NCI-H146 (cell line): ENCODE results near the gene USHBP1.

Source experiments
- DNase-seq: peaks from one replicate; lab custom pipeline; 2025; lab: John Stamatoyannopoulos, UW

The USHBP1 gene, protein sequence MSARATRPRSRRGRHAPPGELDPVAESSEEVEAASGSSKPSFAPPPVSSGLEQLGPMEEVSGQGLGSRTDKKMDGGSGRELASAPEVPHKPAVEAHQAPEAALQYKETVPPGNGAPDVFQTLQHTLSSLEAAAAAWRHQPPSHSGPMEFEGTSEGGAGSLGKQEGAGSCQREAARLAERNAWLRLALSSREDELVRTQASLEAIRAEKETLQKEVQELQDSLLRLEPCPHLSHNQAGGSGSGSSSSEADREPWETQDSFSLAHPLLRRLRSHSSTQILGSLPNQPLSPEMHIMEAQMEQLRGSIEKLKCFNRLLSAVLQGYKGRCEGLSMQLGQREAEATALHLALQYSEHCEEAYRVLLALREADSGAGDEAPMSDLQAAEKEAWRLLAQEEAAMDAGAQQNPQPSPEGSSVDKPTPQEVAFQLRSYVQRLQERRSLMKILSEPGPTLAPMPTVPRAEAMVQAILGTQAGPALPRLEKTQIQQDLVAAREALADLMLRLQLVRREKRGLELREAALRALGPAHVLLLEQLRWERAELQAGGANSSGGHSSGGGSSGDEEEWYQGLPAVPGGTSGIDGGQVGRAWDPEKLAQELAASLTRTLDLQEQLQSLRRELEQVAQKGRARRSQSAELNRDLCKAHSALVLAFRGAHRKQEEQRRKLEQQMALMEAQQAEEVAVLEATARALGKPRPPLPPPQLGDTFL

DNA sequence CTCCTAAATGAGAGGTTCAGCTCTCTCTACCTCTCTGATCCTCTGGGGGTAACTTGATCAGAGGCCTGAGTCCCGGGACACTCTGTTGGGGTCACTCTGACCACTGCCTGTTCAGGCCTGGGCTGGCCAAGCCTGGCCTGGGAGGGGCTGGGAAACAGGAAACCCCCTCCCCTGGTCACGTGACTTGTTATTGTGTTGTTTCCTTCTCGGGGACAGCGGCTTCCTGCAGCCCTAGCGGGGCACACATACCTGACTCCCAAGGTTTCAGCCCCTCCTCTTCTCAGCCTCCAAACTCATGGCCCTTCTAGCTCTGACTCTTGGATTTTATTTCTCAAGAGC lies at the start of gene USHBP1:
Gene USHBP1 (minus strand): TSS at position 105 of the 339 bp plus-strand sequence. CDS start 446 bp downstream, outside the sequence.
- DNase-seq: no peak

- no peak for DNase-seq
These were observed 49.6 kb upstream of the USHBP1 start for GRCh38 chr19:17314007-17314593.

DNA sequence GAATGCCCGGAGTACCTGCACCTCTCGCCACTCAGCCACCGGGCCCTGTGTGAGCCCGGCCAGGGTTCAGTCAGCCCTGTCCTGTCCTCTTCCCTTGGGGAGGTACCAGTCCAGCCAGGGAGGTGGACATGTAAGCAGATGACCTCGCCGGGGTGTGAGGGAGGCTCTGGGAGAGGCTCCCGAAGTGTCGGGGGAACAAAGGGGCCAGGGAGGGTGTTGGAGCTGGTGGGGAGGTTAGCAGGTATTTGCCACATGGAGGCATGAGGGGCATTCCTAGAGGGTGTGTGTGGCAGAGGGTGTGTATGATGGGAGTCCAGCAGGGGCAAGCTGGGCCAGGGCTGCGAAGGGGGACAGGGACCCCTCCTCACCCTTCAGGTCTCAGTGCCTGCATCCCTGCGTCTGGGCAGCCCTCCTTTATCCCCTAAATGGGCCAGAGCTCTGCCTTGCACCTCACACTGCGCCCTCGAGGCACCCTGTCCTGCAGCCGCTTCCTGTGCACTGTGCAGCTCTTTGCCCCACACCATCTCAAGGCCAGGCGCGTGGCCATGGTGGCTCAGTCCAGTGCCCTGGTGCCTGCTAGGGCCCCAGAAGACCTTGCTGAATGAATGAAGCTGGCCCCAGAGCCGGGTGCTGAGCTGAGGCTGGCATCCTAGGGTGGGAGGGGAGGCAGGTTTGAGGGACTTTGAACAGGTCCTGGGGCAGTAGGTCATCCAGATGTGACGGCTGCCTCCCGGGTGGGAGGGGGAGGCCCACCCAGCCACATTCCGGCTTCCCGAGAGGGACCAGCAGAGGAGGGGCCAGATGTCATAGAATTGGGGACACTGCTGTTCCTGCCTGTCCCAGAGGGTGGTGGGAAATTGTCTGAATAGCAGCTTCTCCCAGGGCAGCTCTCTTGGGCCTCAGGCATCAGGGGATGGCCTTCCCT lies 47.9 kb upstream of the USHBP1 start:
- DNase-seq: no peak

- DNase-seq: no peak
These were observed 47.1 kb upstream of the USHBP1 start for GRCh38 chr19:17311455-17312188.

DNA sequence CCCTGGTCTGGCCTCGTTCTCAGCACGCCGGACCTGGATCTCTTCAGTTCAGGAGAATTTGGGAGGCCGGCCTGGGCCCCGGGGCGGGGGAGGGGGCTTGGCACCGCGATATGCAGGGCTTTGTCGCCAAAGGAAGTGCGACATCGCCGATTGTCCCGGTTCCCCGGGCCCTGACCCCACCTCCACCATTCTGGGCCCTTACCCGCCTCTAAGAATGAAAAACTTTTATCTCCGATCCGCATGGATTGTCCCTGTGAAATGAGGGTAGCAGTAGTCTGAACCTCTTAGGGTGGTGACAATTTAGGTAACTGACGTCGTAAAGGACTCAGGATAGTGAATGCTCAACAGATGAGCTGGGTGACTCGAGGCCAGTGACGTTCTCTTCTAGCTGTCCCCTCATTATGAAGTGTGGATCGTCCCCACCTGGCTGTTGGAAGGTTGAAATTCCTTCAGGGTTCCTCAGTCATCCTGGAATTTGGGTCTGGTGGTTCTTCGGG lies 45.5 kb upstream of the USHBP1 start:
- DNase-seq: no peak

DNA sequence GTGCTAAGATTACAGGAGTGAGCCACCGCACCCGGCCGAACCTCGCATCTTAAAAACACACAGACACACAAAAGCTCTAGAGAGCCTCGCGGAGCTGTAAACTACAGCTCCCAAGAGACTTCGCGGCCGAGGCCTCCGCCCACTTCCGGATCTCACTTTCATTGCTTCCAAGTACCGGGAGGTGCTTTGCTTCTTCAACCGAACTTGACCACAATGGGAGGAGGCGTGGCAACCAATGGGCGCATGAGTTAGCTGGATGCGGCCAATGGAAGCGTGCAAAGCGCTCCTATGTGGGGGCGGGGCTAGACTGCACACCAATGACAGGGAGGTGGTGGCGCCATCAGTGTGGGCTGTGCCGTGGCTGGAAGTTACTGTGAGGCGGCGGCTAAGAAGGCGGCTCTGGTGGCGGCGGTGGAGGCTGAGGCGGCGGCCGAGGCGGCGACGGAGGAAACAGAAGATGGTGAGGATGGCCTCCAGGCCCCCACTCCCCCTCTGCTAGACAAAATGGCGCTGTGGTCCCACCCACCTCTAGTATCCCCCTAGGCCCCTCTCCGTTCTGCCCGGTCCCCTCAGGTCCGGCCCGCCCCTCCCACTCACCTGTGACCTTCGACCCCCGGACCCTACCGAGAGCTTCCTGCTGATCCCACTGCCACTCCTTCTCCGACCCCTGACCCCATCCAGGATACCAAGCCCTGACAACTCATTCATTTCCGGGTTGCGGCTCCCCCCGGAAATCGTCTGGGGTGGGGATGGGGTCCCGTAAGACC lies 44.8 kb upstream of the USHBP1 start, which contains the start of gene DDA1:
Gene DDA1 (plus strand): TSS at position 366 of the 767 bp plus-strand sequence. CDS start 92 bp downstream, at position 458.
- peak; percentile 100 for DNase-seq

- no peak for DNase-seq
These were observed 43.4 kb upstream of the USHBP1 start for GRCh38 chr19:17307876-17308377.

GRCh38 chr19:17306285-17306714 lies 41.8 kb upstream of the USHBP1 start:
- DNase-seq: peak; percentile 46

DNA sequence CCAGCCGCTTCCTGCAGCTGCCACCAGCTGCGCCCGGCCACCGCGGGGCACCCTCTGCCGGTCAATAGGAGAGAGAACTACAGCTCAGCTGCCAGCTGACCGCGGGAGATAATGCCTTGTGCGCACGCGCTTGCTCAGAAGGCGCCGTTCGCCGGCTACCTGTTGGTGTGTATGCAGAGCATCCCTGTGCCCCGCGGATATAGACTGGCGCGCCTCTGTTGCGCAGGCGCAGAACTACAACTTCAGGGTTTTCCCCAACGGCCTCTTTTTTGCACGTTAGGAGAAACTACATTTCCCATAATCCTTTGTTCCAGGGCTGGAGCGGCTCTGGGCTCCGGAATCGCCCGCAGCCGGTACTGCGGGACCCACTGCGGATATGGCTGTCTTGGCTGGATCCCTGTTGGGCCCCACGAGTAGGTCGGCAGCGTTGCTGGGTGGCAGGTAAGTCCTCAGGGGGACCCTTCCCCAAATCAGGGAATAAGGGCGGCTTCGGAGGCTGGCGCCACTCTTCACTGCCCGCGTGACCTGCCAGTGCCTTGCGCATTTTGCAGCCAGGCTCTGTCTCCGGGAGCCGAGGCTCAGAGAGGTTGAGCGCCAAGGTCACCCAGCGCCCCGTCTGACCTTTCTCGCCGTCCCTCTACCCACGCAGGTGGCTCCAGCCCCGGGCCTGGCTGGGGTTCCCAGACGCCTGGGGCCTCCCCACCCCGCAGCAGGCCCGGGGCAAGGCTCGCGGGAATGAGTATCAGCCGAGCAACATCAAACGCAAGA lies 41.2 kb upstream of the USHBP1 start, which contains the start of gene MRPL34:
Gene MRPL34 (plus strand): TSS at position 356 of the 768 bp plus-strand sequence. CDS start 21 bp downstream, at position 377.
- peak; percentile 100 for DNase-seq

- no peak for DNase-seq
These were observed 40.6 kb upstream of the USHBP1 start for GRCh38 chr19:17305216-17305516.

- DNase-seq: no peak
These were observed 40.1 kb upstream of the USHBP1 start for GRCh38 chr19:17304386-17305215.

GRCh38 chr19:17303940-17304267 lies 39.4 kb upstream of the USHBP1 start:
- DNase-seq: no peak

- DNase-seq: peak; percentile 98
These were observed 38.8 kb upstream of the USHBP1 start, which contains the start of gene ABHD8 for GRCh38 chr19:17303167-17303939. TSS of gene ABHD8 (minus strand) at chr19:17303425. CDS start at chr19:17301616, 1,809 bp downstream.

GRCh38 chr19:17302391-17303166 lies 38.0 kb upstream of the USHBP1 start:
- peak; percentile 37 for DNase-seq

DNA sequence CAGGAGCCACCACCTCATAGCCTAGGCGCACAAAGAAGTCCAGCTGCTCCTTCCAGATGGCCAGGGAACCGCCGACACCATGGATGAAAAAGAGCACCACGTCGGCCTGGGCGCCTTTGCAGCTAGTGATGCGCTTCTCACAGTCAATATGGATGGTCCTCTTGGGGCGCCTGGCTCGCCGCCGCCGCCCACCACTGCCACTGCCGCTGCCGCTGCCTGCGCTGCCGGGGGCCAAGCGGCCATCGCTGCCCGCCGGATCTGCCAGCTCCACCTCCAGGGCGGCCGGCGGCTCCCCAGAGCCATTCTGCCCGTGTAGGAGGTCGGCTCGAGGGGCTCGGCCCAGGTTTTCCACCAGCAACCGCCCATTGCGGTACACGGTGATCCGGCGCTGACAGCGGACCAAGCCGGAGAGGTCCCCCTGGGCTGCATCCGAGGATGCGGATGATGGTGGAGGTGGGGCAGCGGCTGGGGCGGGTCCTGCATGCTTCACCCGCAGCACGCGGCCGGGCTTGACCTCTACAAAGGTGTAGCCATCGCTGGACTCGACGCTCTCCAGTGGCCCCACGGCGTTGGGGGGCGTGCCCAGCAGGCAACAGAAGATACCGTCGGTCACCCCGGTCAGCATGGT lies 36.6 kb upstream of the USHBP1 start:
- no peak for DNase-seq

DNA sequence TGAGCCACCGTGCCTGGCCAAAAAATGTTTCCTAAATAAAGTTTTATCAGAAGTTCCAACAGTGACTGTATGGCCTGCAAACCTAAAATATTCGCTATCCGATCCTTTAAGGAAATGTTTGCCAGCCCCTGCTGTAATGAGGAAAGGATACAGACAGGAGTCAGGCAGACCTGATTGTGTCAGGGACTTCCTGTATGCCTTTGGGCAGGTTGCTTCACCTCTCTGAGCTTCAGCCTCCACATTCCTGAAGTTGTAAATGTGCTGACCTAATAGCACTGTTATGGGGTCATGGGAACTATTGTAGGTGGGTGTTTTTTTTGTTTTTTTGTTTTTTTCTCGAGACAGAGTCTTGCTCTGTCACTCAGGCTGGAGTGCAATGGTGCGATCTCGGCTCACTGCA lies 32.4 kb upstream of the USHBP1 start:
- DNase-seq: no peak
